GM23338 (cell line): ENCODE data around the gene ANKS1B. TPM values are rescaled to one million over a fixed set of nuclear protein-coding genes. Genes with fewer than 3 reads are reported as not detected.

Source experiments
- ATAC-seq: fragments of 200-7000 bp; cut with Tn5 transposase; 3 replicates; pipeline ENCODE4 v1.9.1; 2020
- DNase-seq: peaks from one replicate; pipeline ENCODE4 v3.0.0-alpha.2; 2015; ENCODE audit warnings: low spot score
- H2AFZ ChIP-seq: fragments of 200-600 bp; sonication (generic); 2 replicates; pipeline ENCODE4 v1.8.0; 2016; ENCODE audit warnings: antibody characterized with exemption, mild to moderate bottlenecking, moderate library complexity
- H3F3A ChIP-seq: fragments of 200-600 bp; sonication (generic); replicated peaks from 2 replicates; pipeline ENCODE4 v1.8.0; 2017; ENCODE audit warnings: antibody characterized with exemption, mixed run types, low read depth
- H3K27ac ChIP-seq: fragments of 200-600 bp; sonication (generic); 2 replicates; pipeline ENCODE4 v1.6.1; 2016; ENCODE audit warnings: low read depth
- H3K27me3 ChIP-seq: fragments of 200-600 bp; sonication (generic); 2 replicates; pipeline ENCODE4 v1.8.0; 2016; ENCODE audit warnings: mild to moderate bottlenecking, mixed run types, moderate library complexity; ENCODE audit not compliant: insufficient read depth
- H3K36me3 ChIP-seq: fragments of 200-600 bp; sonication (generic); 2 replicates; pipeline ENCODE4 v1.8.0; 2016; ENCODE audit warnings: mild to moderate bottlenecking; ENCODE audit not compliant: insufficient read depth
- H3K4me1 ChIP-seq: fragments of 200-600 bp; sonication (generic); 2 replicates; pipeline ENCODE4 v1.8.0; 2016; ENCODE audit warnings: mild to moderate bottlenecking, moderate library complexity; ENCODE audit not compliant: insufficient read depth
- H3K4me2 ChIP-seq: fragments of 200-600 bp; sonication (generic); 2 replicates; pipeline ENCODE4 v1.7.1; 2017; ENCODE audit warnings: mixed run types
- H3K4me3 ChIP-seq: fragments of 200-600 bp; sonication (generic); 2 replicates; pipeline ENCODE4 v1.6.1; 2016; ENCODE audit warnings: mixed run types
- H3K79me2 ChIP-seq: fragments of 200-600 bp; sonication (generic); replicated peaks from 2 replicates; pipeline ENCODE4 v1.8.0; 2017; ENCODE audit warnings: mild to moderate bottlenecking; ENCODE audit not compliant: insufficient read depth
- H3K9me2 ChIP-seq: fragments of 200-600 bp; sonication (generic); 2 replicates; pipeline ENCODE4 v1.8.0; 2017; ENCODE audit not compliant: insufficient read depth
- H4K20me1 ChIP-seq: fragments of 200-600 bp; sonication (generic); replicated peaks from 2 replicates; pipeline ENCODE4 v1.8.0; 2017; ENCODE audit warnings: mild to moderate bottlenecking; ENCODE audit not compliant: insufficient read depth
- H3K27ac Mint-ChIP-seq: 2 replicates; pipeline ENCODE4 v1.8.0; 2020; ENCODE audit warnings: inconsistent platforms, mild to moderate bottlenecking, moderate library complexity, mixed read lengths
- H3K27me3 Mint-ChIP-seq: 3 replicates; pipeline ENCODE4 v1.8.0; 2022; ENCODE audit warnings: low read depth, mild to moderate bottlenecking, moderate library complexity, mixed read lengths, inconsistent platforms; ENCODE audit not compliant: insufficient read depth, poor library complexity
- H3K36me3 Mint-ChIP-seq: 3 replicates; pipeline ENCODE4 v1.8.0; 2021; ENCODE audit warnings: low read depth, mild to moderate bottlenecking, inconsistent platforms, moderate library complexity, mixed read lengths
- H3K4me1 Mint-ChIP-seq: 3 replicates; pipeline ENCODE4 v1.8.0; 2020; ENCODE audit warnings: mild to moderate bottlenecking, inconsistent platforms, mixed read lengths
- H3K4me3 Mint-ChIP-seq: 3 replicates; pipeline ENCODE4 v1.8.0; 2021; ENCODE audit warnings: moderate library complexity, mild to moderate bottlenecking, inconsistent platforms, mixed read lengths
- H3K9me3 Mint-ChIP-seq: 3 replicates; pipeline ENCODE4 v1.8.0; 2020; ENCODE audit warnings: moderate library complexity, mild to moderate bottlenecking, inconsistent platforms, mixed read lengths
- CREB1 ChIP-seq: fragments of 250-450 bp; sonication (Bioruptor Pico); IDR thresholded peaks from 2 replicates; pipeline ENCODE4 v1.5.0; 2020; ENCODE audit warnings: low read depth, mild to moderate bottlenecking, moderate library complexity
- CTCF ChIP-seq, 2 experiments: fragments of 200-600 bp in 1 of 2; sonication (generic) in 1 of 2; conservative IDR thresholded peaks; 2 replicates each; pipeline versions ENCODE4 v1.5.1 to v1.6.1; 2016 to 2017; ENCODE audit warnings: antibody characterized with exemption in 2 of 2, low read depth in 2 of 2, mild to moderate bottlenecking in 2 of 2, moderate library complexity in 1 of 2
- EZH2 ChIP-seq: fragments of 200-600 bp; sonication (generic); IDR thresholded peaks from one replicate; pipeline ENCODE4 v1.8.0; 2017; ENCODE audit warnings: antibody characterized with exemption, mild to moderate bottlenecking, low read depth; ENCODE audit not compliant: unreplicated experiment
- EZH2phosphoT487 ChIP-seq: fragments of 200-600 bp; sonication (generic); IDR thresholded peaks from one replicate; pipeline ENCODE4 v1.8.1; 2018; ENCODE audit warnings: antibody characterized with exemption; ENCODE audit not compliant: unreplicated experiment
- JUNB ChIP-seq: IDR thresholded peaks from one replicate; pipeline ENCODE4 v1.6.1; 2016; ENCODE audit warnings: antibody characterized with exemption; ENCODE audit not compliant: unreplicated experiment
- NANOG ChIP-seq: IDR thresholded peaks from 2 replicates; pipeline ENCODE4 v1.6.1; 2016; ENCODE audit warnings: antibody characterized with exemption, borderline replicate concordance
- POLR2AphosphoS5 ChIP-seq: IDR thresholded peaks from 2 replicates; pipeline ENCODE4 v1.6.1; 2016; ENCODE audit warnings: antibody characterized with exemption, low read depth
- REST ChIP-seq: IDR thresholded peaks from one replicate; pipeline ENCODE4 v1.6.1; 2018; ENCODE audit warnings: antibody characterized with exemption; ENCODE audit not compliant: unreplicated experiment
- STAT1 ChIP-seq: IDR thresholded peaks from one replicate; pipeline ENCODE4 v1.6.1; 2016; ENCODE audit warnings: antibody characterized with exemption; ENCODE audit not compliant: unreplicated experiment
- ZNF114 ChIP-seq: fragments of 250-450 bp; sonication (Bioruptor Pico); IDR thresholded peaks from 2 replicates; pipeline ENCODE4 v1.5.0; 2020; ENCODE audit warnings: mild to moderate bottlenecking, moderate library complexity
- ZNF331 ChIP-seq: fragments of 250-450 bp; sonication (Bioruptor Pico); IDR thresholded peaks from 2 replicates; pipeline ENCODE4 v1.5.0; 2020; ENCODE audit warnings: low read depth, mild to moderate bottlenecking, moderate library complexity
- polyA plus RNA-seq: library from polyadenylated mRNA; unstranded; fragments of >200 nt; fragmentation: Nextera tagmentation; extraction: Ambion mirVana; gene quantifications from 2 replicates; pipeline ENCODE4 v1.2.1, GENCODE V29; 2016
- total RNA-seq: library from RNA; depleted of rRNA; stranded (reverse); fragments of >200 nt; shearing (Covaris generic); gene quantifications from 2 replicates; pipeline ENCODE4 v1.2.3, GENCODE V29; 2014
- TF ChIP-seq, protein P1 (sequence below): IDR thresholded peaks from 2 replicates; pipeline ENCODE4 v1.6.1; 2016; ENCODE audit warnings: antibody characterized with exemption

ANKS1B gene
- total and polyA plus RNA-seq, 2 experiments from 2014 or later = 4.3 to 5.8 TPM

- Histone ChIP-seq H3K79me2 (no peaks in the 10 kb centered on the region), H3K36me3 (no peaks in the 10 kb centered on the region), H3K27me3 (no peaks in the 10 kb centered on the region), H3K4me1 (no peaks in the 10 kb centered on the region), H3K4me2 (no peak overlapping the region), H3F3A (no peaks in the 10 kb centered on the region), H4K20me1 (no peaks in the 10 kb centered on the region), H3K9me2 (no peaks in the 10 kb centered on the region), H3K27ac (no peak overlapping the region), H3K4me3 (no peak overlapping the region), H2AFZ (no peak overlapping the region)
- no peaks in the 10 kb centered on the region for H3K4me1 Mint-ChIP-seq
- H3K4me3 Mint-ChIP-seq = no peak overlapping the region
- no peaks in the 10 kb centered on the region for H3K36me3 Mint-ChIP-seq
- no peak for ATAC-seq
- H3K27me3 Mint-ChIP-seq = peaks cover 2% of the 10 kb centered on the region
- no peak overlapping the region for H3K27ac Mint-ChIP-seq
- DNase-seq = no peak
- TF ChIP-seq CREB1 (CRISPR knock-in tag) (no peak), POLR2AphosphoS5 (no peak), REST (no peak), EZH2phosphoT487 (no peak), NANOG (no peak), ZNF114 (no peak), EZH2 (no peak), JUNB (no peak), STAT1 (no peak), CTCF (conservative IDR thresholded peaks at IDR 0.05; ENCODE audit: low read depth in 2 of 2) (no peak), ZNF331 (no peak)
- TF ChIP-seq, protein P1, sequence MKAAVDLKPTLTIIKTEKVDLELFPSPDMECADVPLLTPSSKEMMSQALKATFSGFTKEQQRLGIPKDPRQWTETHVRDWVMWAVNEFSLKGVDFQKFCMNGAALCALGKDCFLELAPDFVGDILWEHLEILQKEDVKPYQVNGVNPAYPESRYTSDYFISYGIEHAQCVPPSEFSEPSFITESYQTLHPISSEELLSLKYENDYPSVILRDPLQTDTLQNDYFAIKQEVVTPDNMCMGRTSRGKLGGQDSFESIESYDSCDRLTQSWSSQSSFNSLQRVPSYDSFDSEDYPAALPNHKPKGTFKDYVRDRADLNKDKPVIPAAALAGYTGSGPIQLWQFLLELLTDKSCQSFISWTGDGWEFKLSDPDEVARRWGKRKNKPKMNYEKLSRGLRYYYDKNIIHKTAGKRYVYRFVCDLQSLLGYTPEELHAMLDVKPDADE = no peak
- H3K9me3 Mint-ChIP-seq = no peaks in the 10 kb centered on the region
Observed at GRCh38 chr12:99935608-99936007, 49.1 kb downstream of the ANKS1B start.
